Sigmoid colon (tissue), 7 donors: ENCODE measurements around the gene TNIK. TPM values are rescaled to one million over a fixed set of nuclear protein-coding genes. Genes with fewer than 3 reads are reported as not detected.

Source experiments
- DNase-seq: peaks from one replicate; pipeline ENCODE4 v3.0.0-alpha.2; 2019
- H3K27ac ChIP-seq, 4 donors: fragments of 200-600 bp; sonication (generic); one replicate each; pipeline ENCODE4 v1.5.1; 2016 to 2019; ENCODE audit warnings: mild to moderate bottlenecking in 1 of 4
- H3K27me3 ChIP-seq, 3 donors: fragments of 200-600 bp; sonication (generic); one replicate each; pipeline ENCODE4 v1.5.1; 2019; ENCODE audit warnings: mild to moderate bottlenecking in 1 of 3
- H3K36me3 ChIP-seq, 4 donors: fragments of 200-600 bp; sonication (generic); one replicate each; pipeline ENCODE4 v1.5.1; 2016 to 2019
- H3K4me1 ChIP-seq, 4 donors: fragments of 200-600 bp; sonication (generic); one replicate each; pipeline ENCODE4 v1.5.1; 2017 to 2019
- H3K4me3 ChIP-seq, 4 donors: fragments of 200-600 bp; sonication (generic); one replicate each; pipeline ENCODE4 v1.5.1; 2017 to 2019; ENCODE audit warnings: mild to moderate bottlenecking in 2 of 4, moderate library complexity in 1 of 4
- H3K9me3 ChIP-seq, 4 donors: fragments of 200-600 bp in 3 of 4; sonication (generic) in 3 of 4; one replicate each; pipeline versions ENCODE4 v1.5.1 to v1.6.1; 2013 to 2019
- EP300 ChIP-seq, 4 donors: sonication (generic); formaldehyde crosslinking; IDR thresholded peaks; one replicate each; pipeline ENCODE4 v1.6.1; 2017; ENCODE audit warnings: antibody characterized with exemption in 4 of 4
- POLR2A ChIP-seq, 2 donors: fragments of 450-650 bp; IDR thresholded peaks; one replicate each; pipeline ENCODE4 v1.6.1; 2016; ENCODE audit warnings: antibody characterized with exemption in 2 of 2, mild to moderate bottlenecking in 2 of 2, moderate library complexity in 2 of 2
- POLR2AphosphoS5 ChIP-seq, 4 donors: sonication (generic); formaldehyde crosslinking; IDR thresholded peaks; one replicate each; pipeline ENCODE4 v1.6.1; 2017; ENCODE audit warnings: antibody characterized with exemption in 4 of 4
- WGBS, 2 donors: extraction: QIAGEN DNeasy Blood & Tissue Kit; methylation state at CpG; one replicate each; pipeline ENCODE4 v1.1.7; 2013; 5-methylcytosine and 5-hydroxymethylcytosine counted together
- intact Hi-C: fragments of 100-400 bp; cut with DNase I; formaldehyde crosslinking; loops from one replicate; pipeline ENCODE4 v1.15.1; 2023
- polyA plus RNA-seq, 3 donors: library from polyadenylated mRNA; stranded (reverse); fragments of 200-250 nt; gene quantifications; one replicate each; pipeline ENCODE4 v1.2.3, GENCODE V29; 2013
- total RNA-seq, 4 donors: library from RNA; depleted of rRNA; stranded (reverse); fragments of >200 nt; gene quantifications; one replicate each; pipeline ENCODE4 v1.1.0, GENCODE V29; 2016
- TF ChIP-seq, protein P1 (sequence below), 4 experiments: fragments of 450-650 bp in 3 of 4; fragments of 200-600 bp in 1 of 4; IDR thresholded peaks; one replicate each; pipeline ENCODE4 v1.5.1; 2016 to 2019; ENCODE audit warnings: antibody characterized with exemption in 4 of 4, mild to moderate bottlenecking in 3 of 4, moderate library complexity in 2 of 4
- donor health status: healthy with polysubstance abuse.
- donor health status: Bipolar disorder and iron deficiency.
- donor health status: healthy.

The TNIK gene
- total and polyA plus RNA-seq, 7 donors = 5.4 to 21.3 (median 9.2) TPM

DNA sequence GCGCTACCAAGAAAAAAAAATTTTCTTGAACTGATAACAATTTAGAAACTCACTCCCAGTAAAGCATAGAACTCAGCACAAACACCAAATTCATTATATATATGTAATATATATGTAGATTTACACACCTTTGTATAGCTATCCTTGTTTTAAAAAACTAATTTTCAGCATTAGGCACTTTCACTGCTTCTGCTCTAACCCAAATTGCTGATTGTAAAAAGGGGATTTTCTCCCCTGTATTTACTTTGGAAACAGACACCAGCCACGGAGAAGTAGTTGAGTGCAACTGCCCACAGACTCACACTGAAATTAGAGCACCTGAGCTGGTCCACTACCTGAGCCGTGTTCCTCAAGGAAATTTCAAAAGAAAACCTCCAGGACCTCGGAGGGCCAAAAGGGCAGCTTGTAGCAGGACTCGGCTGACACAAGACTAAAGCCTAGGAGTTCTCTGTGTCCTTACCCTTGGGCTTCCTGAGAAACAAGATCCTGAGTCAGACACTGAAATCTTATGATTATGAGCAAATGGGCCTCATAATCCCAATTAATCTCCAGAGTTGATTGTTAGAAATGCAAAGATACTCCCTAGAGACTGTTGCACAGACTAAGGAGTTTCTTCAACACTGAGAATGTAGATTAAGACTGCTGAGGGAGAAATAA is 106.0 kb downstream of the TNIK start:
- TF ChIP-seq POLR2A (IDR thresholded peaks at IDR 0.05) = no peak
- no peak for TF ChIP-seq EP300 (IDR thresholded peaks at IDR 0.05)
- no peak for TF ChIP-seq POLR2AphosphoS5 (IDR thresholded peaks at IDR 0.05)
- TF ChIP-seq, protein P1, sequence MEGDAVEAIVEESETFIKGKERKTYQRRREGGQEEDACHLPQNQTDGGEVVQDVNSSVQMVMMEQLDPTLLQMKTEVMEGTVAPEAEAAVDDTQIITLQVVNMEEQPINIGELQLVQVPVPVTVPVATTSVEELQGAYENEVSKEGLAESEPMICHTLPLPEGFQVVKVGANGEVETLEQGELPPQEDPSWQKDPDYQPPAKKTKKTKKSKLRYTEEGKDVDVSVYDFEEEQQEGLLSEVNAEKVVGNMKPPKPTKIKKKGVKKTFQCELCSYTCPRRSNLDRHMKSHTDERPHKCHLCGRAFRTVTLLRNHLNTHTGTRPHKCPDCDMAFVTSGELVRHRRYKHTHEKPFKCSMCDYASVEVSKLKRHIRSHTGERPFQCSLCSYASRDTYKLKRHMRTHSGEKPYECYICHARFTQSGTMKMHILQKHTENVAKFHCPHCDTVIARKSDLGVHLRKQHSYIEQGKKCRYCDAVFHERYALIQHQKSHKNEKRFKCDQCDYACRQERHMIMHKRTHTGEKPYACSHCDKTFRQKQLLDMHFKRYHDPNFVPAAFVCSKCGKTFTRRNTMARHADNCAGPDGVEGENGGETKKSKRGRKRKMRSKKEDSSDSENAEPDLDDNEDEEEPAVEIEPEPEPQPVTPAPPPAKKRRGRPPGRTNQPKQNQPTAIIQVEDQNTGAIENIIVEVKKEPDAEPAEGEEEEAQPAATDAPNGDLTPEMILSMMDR (IDR thresholded peaks at IDR 0.05) = no peak
- WGBS, 2 donors = 84 to 92% methylated on average over 5 of the region's 5 CpGs

DNA sequence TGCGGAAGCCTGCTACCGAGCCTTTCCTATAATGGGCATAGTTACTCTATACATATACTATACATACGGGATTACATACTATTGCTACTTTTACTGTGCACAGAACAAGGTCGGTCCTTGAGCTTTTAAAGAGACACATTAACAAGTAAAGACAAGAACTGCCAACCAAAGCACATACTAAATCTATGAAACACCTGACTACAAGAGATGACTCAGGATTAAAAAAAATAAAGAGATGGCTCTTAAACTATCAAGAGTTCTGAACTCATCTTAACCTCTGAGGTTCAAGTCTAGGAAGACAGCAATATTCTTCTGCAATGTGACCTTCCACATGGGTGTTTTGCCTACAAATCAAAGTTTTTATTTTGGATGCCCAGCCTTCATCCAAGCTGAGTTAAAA is 106.8 kb downstream of the TNIK start:
- Histone ChIP-seq H3K4me1 (peaks cover 0 to 20% (median 9%) of the 10 kb centered on the region in 4 donors), H3K27me3 (no peaks in the 10 kb centered on the region), H3K36me3 (no peaks in the 10 kb centered on the region), H3K27ac (no peak overlapping the region), H3K4me3 (no peak overlapping the region), H3K9me3 (no peaks in the 10 kb centered on the region)
- intact Hi-C loops = no loop called here
- 86 to 96% methylated on average over 4 of the region's 4 CpGs for WGBS, 2 donors
- no peak for DNase-seq
- TF ChIP-seq POLR2A (IDR thresholded peaks at IDR 0.05) (no peak), POLR2AphosphoS5 (IDR thresholded peaks at IDR 0.05) (no peak), EP300 (IDR thresholded peaks at IDR 0.05) (no peak)
- TF ChIP-seq, protein P1 (IDR thresholded peaks at IDR 0.05) = no peak

More for the DNA sequence above, 106.0 kb downstream of the TNIK start:
- Histone ChIP-seq H3K4me1 (peaks cover 0 to 20% (median 9%) of the 10 kb centered on the region in 4 donors), H3K9me3 (no peaks in the 10 kb centered on the region), H3K27me3 (no peaks in the 10 kb centered on the region), H3K36me3 (no peaks in the 10 kb centered on the region), H3K4me3 (no peak overlapping the region), H3K27ac (no peak overlapping the region)
- no peak for DNase-seq
- intact Hi-C loops = no loop called here

DNA sequence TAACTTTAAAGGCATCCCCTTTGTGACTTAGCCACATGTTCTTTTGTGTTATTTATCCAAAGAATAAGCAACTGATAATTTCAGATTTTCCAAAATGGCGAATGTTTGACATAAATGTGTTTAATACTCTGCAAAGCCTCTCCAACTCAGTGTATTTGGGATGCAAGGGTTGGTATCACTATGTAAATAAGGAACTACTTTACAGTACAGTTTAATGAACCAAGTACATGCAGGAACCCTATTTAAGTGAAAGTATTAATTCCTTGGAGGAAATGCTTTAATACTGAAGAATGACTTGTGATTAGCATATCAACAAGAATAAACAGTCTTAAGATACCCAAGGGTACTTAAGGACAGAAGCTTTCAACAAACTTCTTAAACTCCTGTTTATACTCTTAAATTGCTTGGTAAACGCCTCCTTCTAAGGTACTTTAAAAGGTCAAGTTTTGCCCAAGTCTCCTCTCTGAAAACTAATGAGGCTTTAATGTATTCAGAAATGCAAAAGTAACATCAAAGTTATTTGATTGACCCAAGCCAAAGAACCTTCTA is 107.7 kb downstream of the TNIK start:
- intact Hi-C loops = no loop called here

DNA sequence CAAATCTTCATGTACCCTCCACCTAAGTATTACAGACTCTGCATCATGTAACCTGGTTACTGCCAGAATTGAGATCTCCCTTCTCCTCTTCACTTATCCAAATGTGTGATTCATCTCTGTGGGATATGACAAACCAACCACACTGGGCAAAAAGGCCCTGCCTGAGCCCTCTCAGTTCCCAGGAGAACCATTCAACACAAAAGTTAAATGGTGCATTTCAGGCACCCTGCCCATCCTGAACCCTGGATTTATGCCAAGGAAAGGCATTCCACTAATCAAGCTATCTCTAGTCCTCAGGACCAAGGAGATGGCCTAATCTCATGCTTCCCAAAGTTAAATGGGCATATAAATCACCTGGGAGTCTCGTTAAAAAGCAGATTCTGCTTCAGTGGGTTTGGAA is 108.5 kb downstream of the TNIK start:
- DNase-seq = no peak
- TF ChIP-seq POLR2A (IDR thresholded peaks at IDR 0.05) (no peak), EP300 (IDR thresholded peaks at IDR 0.05) (no peak), POLR2AphosphoS5 (IDR thresholded peaks at IDR 0.05) (no peak)
- TF ChIP-seq, protein P1 (IDR thresholded peaks at IDR 0.05) = no peak
- WGBS, 2 donors = 67 to 79% methylated on average over 1 of the region's 1 CpG

More for the DNA sequence above, 107.7 kb downstream of the TNIK start:
- Histone ChIP-seq H3K36me3 (no peaks in the 10 kb centered on the region), H3K4me3 (no peak overlapping the region), H3K4me1 (peaks cover 0 to 25% (median 10%) of the 10 kb centered on the region in 4 donors), H3K27ac (no peak overlapping the region), H3K27me3 (no peaks in the 10 kb centered on the region), H3K9me3 (no peaks in the 10 kb centered on the region)
- 89% methylated on average over 2 of the region's 2 CpGs for WGBS, 2 donors
- no peak for TF ChIP-seq POLR2A (IDR thresholded peaks at IDR 0.05)
- TF ChIP-seq EP300 (IDR thresholded peaks at IDR 0.05) = no peak
- DNase-seq = no peak

DNA sequence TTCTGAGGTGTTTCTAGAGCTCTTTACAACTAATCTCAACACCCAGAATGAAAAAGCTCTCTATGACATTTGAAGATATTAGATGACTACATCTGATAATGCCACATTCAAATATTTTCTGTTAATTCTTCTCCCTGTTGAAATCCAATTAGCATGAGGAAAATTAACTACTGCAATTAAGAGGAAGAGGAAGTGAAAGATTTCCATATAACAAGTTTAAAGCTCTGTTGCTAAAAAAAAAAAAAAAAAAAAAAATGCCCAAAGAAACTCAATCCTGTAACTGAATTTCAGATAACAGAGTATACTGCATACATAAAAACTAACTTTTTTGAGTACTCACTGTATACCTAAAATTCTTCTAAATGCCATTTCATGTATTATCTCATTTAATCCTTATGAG is 109.8 kb downstream of the TNIK start:
- Histone ChIP-seq H3K4me1 (peaks cover 0 to 27% (median 10%) of the 10 kb centered on the region in 4 donors), H3K9me3 (no peaks in the 10 kb centered on the region), H3K36me3 (no peaks in the 10 kb centered on the region), H3K27me3 (no peaks in the 10 kb centered on the region), H3K27ac (no peak overlapping the region), H3K4me3 (no peak overlapping the region)
- DNase-seq = no peak
- TF ChIP-seq EP300 (IDR thresholded peaks at IDR 0.05) (no peak), POLR2AphosphoS5 (IDR thresholded peaks at IDR 0.05) (no peak), POLR2A (IDR thresholded peaks at IDR 0.05) (no peak)
- TF ChIP-seq, protein P1 (IDR thresholded peaks at IDR 0.05) = no peak
- intact Hi-C loops = no loop called here

More for the DNA sequence above, 108.5 kb downstream of the TNIK start:
- H3K4me3 ChIP-seq = no peak overlapping the region
- intact Hi-C loops = no loop called here
- H3K36me3 ChIP-seq = no peaks in the 10 kb centered on the region
- H3K27ac ChIP-seq = no peak overlapping the region
- no peaks in the 10 kb centered on the region for H3K27me3 ChIP-seq
- H3K9me3 ChIP-seq = no peaks in the 10 kb centered on the region
- peaks cover 0 to 27% (median 11%) of the 10 kb centered on the region in 4 donors for H3K4me1 ChIP-seq
